GM21619 (cell line): ENCODE results near the gene TNFRSF13B.
"Not testable (repeated sequence)": the region's sequence is repeated elsewhere in the genome, so short reads cannot be mapped to it uniquely, and the experiment has no call there.

ENCODE experiments used
- ATAC-seq: cut with Tn5 transposase; IDR thresholded peaks from one replicate; pipeline ENCODE4 v1.9.1; 2021; ENCODE audit not compliant: unreplicated experiment

Gene TNFRSF13B

DNA sequence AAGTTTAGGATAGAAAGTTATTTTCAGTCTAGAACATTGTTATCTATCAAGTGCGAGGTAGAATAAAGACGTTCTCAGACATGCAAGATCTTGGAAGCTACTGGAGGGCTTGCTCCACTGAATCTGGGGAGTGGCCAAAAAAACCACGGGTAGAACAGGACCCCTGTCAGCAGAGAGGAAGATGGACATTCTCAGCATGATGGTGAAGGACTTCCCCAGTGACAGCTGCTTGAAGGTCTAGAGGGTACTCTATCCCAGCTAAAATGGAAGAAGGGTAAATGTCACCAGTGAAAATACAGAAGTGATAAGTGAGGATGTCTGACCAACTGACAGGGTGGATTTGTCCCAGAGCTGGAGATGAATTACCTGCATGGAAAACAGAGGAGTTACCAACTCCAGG, 10.1 kb downstream of the TNFRSF13B start:
- no peak for ATAC-seq

DNA sequence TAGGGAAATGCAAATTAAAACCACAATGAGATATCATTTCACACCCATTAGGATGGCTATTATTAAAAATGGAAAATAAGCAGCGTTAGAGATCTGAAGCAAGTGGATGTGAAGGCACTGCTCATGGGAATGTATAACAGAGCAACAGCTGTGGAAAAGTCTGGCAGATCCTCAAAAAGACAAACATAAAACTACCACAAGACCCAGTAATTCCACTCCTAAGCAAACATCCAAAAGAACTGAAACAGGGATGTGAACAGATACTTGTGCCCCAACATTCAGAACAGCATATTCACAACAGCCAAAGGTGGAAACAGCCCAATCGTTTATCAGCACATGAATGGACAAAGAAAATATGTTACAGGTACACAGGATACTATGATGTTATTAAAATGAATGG, 10.9 kb downstream of the TNFRSF13B start:
- not testable (repeated sequence) for ATAC-seq

- ATAC-seq = not testable (repeated sequence)
Observed at GRCh38 chr17:16955011-16955410, 16.9 kb downstream of the TNFRSF13B start.

GRCh38 chr17:16954521-16954920, 17.4 kb downstream of the TNFRSF13B start:
- no peak for ATAC-seq

GRCh38 chr17:16953841-16954240, 18.1 kb downstream of the TNFRSF13B start:
- ATAC-seq = no peak

- ATAC-seq = no peak
Observed at GRCh38 chr17:16953347-16953746, 18.6 kb downstream of the TNFRSF13B start.

GRCh38 chr17:16952401-16952800, 19.5 kb downstream of the TNFRSF13B start:
- no peak for ATAC-seq

- no peak for ATAC-seq
Observed at GRCh38 chr17:16950488-16950887, 21.4 kb downstream of the TNFRSF13B start.

- no peak for ATAC-seq
Observed at GRCh38 chr17:16948587-16949376, 23.1 kb downstream of the TNFRSF13B start.

DNA sequence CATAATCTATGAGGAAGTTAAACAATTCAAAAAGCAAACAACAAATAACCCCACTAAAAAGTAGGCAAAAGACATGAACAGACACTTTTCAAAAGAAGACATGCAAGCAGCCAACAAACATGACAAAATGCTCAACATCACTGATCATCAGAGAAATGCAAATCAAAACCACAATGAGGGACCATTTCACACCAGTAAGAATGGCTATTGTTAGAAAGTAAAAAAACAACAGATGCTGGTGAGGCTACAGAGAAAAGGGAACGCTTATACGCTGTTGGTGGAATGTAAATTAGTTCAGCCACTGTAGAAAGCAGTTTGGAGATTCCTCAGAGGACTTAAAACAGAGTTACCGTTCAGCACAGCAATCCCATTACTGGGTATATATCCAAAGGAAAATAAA, 24.4 kb downstream of the TNFRSF13B start:
- ATAC-seq = no peak

GRCh38 chr17:16945663-16946218, 26.2 kb downstream of the TNFRSF13B start:
- no peak for ATAC-seq

GRCh38 chr17:16945136-16945482, 26.8 kb downstream of the TNFRSF13B start:
- no peak for ATAC-seq

DNA sequence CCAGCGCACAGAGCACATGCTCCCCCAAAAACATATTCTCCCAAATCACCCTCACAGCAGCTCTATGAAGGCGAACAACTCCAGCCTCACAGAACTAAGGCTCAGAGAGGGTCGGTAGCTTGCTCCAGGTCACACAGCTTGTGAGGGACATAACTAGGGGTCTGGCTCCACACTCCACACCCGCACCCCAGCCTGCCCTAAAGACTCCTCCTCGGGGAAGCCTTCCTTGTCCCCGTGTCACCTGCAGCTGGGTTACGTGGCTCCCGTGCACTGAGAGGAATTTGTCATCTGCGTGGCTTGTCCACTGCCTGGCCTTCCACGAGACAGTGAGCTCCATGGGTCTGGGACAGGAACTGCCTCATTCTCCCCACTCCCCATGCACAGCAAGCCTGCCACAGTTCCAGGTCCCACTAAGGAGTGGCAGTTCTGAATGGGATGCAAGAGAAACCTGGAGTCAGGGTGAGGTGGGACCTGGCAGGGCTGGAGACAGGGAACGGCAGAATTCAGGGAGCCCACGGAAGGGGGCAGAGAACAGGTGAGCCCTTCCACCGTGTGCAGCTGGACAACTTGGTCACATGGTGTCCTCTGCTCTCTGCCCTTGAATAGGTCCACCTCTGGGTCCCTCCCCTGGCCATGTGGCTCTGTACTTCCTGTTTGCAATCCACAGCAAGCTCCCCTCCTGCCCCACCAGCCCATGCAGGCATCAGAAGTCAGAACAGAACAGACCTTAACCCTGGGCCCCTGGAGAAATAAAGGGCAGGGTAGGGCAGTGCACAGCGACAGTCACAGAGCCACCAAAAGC, 27.4 kb downstream of the TNFRSF13B start:
- ATAC-seq = no peak

- ATAC-seq = no peak
Observed at GRCh38 chr17:16943541-16944333, 28.2 kb downstream of the TNFRSF13B start.

GRCh38 chr17:16943032-16943352, 28.9 kb downstream of the TNFRSF13B start:
- ATAC-seq = no peak

- no peak for ATAC-seq
Observed at GRCh38 chr17:16942141-16943031, 29.5 kb downstream of the TNFRSF13B start.

DNA sequence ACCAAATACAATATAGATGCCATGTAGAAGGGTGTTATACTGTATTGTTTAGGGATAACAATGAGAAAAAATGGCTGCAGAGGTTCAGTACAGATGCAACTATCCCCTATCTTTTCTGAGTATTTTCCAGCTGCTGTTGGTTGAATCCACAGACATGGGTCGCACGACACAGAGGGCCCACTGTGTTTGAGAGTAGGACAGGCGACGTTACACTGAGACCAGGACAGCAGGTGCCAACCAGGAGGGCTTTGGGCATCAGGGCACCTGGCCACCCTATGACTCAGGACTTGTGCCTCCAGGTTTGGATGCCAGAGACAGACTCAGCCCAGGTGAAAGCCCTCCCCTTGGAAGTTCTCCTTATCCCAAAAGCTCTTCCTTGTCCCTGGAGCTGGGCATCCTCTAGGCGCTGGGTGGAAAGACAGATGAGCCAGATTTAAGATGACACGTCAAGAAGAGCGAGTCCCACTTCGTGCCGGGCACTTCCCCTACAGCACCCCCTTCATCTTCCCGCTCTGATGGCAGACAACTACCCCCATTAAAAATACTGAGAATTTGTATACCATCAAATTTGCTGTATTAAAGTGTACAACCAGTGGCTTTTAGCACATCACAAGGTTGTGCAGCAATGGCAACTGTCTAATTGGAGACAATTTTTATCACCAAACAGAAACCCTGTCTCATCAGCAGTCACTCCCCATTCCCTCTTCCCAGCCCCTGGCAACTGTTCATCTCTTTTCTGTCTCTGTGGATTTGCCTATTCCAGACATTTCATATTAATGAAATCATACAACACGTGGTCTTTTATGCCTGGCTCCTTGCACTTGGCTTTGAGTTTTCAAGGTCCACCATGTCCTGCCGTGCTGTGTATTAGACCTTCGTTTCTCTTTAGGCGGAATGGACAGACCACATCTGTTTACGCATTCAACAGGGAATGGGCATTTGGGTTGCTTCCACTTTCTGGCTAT, 30.6 kb downstream of the TNFRSF13B start:
- no peak for ATAC-seq

DNA sequence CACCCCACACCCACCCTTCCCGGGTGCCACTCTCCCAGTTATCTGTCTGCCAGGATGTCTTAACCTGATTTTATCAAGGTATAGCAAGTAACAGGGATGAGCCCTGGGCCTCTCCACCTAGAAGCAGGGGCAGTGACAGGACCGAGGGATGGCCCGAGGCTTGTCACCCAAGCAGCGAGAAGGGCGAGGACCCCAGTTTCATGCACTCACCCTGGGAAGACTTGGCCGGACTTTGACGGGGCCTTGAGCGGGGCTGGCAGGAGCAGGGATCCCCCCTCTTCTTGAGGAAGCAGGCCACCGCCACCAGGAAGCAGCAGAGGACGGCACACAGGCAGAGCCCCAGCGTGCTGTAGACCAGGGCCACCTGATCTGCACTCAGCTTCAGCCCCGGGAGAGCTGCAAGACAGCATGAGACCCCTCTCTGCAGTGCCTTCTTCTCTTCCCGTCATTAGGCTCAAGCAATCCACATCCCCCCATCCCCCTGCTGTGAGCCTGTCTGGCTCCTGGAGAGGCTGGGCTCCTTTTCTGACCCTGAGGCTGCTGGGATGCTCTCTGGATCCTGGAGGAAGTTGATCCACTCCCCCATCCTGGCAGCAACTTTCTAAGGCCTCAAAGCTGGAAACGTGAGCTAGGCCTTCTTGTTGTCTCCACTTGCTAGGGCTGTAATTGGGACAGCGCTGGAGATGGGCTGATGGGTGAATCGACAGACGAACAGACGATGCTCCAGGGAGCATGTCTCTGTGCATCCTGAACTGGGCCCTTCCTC, 31.6 kb downstream of the TNFRSF13B start:
- no peak for ATAC-seq
